ENCODE data around the gene SWT1.

DNA sequence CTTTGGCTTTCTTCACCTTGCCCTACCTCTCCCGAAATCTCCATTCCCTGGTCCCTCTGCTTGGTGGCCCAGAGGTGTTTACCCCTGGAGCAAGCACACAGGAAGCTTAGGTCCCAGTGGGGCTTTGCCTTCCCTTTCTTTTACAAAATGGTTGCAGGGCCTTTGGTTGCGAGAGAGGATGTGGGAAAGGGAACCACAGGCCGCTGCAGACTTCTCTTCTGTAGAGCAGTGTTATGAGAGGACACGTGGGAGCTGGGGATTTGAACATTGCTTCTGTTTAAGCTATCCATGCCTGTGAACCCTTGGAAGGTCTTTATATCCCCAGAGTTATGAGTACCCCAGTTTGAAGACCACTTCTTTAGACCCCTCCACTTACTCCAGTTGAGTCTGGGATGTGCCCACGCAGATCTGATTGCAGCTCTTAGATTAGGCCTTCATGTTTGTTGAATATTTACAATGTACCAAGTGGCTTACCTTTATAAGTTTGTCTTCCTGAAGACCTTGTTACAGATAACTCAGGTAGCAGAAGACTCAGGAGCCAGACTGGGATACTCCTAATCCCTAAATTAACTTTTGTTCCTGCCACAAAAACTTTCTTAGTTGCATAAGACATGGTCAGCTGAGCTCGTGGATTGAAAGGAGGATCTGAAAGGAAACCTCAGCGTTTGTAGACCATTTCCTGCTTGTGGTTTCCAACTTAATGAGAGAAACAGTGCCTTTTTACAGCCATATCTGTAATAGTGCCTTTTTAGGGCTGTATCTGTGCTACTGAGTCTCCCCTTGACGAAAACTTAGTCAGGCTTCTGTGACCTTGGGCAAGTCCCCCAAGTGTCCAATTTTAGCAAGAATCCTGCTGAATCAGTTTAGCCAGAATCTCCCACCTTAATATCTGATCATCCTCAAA is 182.0 kb downstream of the SWT1 start:
- no peak for TF ChIP-seq CTCF (conservative IDR thresholded peaks at IDR 0.05; ENCODE audit: low read depth, low read length)
- TF ChIP-seq RFX5 (IDR thresholded peaks at IDR 0.05; ENCODE audit: low read depth, low read length) = no peak
- TF ChIP-seq MXI1 (IDR thresholded peaks at IDR 0.05; ENCODE audit: borderline replicate concordance, low read depth, low read length) = no peak
- no peak for TF ChIP-seq MAFK (IDR thresholded peaks at IDR 0.05; ENCODE audit: low read depth, low read length)
- TF ChIP-seq USF2 (IDR thresholded peaks at IDR 0.05; ENCODE audit: low read depth, low read length) = no peak
- no peak for TF ChIP-seq MAZ (IDR thresholded peaks at IDR 0.05; ENCODE audit: borderline replicate concordance, low read depth, low read length)
- TF ChIP-seq SMC3 (IDR thresholded peaks at IDR 0.05; ENCODE audit: low read depth, low read length) = no peak
- TF ChIP-seq, protein P1, sequence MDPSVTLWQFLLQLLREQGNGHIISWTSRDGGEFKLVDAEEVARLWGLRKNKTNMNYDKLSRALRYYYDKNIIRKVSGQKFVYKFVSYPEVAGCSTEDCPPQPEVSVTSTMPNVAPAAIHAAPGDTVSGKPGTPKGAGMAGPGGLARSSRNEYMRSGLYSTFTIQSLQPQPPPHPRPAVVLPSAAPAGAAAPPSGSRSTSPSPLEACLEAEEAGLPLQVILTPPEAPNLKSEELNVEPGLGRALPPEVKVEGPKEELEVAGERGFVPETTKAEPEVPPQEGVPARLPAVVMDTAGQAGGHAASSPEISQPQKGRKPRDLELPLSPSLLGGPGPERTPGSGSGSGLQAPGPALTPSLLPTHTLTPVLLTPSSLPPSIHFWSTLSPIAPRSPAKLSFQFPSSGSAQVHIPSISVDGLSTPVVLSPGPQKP (IDR thresholded peaks at IDR 0.05; ENCODE audit: borderline replicate concordance, low read depth, low read length) = no peak
- no peak for TF ChIP-seq RAD21 (IDR thresholded peaks at IDR 0.05; ENCODE audit: low read length)

All from IMR-90 (cell line).